GM18951 (cell line): ENCODE data around the gene RPS16.

ENCODE experiments used
- POLR2A ChIP-seq: IDR thresholded peaks from 4 replicates; pipeline ENCODE4 v1.6.1; 2011; ENCODE audit warnings: mild to moderate bottlenecking; ENCODE audit not compliant: insufficient read length, insufficient read depth; ENCODE audit errors: extremely low read depth
- in situ Hi-C: fragments of 300-500 bp; cut with MboI; formaldehyde crosslinking; loops from one replicate; pipeline ENCODE4 v1.12.0; 2022; ENCODE audit warnings: low sequenced_read_pairs, mixed read lengths, inconsistent platforms; ENCODE audit not compliant: unreplicated experiment

The RPS16 gene

DNA sequence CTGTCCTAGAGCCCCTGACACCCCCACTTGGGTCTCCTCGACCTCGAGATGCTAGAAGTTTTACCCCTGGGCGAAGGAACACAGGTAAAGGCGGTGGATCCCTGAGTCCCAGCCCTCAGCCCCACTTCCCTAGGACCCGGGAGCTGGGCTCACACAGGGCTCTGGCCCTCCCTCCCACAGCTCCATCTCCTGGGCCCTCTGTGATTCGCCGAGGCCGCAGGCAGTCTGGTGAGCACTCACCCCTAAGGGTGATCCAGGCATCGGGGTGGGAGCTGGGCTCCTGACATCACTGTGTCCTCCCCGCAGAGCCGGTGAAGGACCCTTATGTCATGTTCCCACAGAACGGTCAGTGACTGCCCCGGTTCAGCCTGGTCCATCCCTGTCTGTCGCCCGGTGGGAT, 15.0 kb downstream of the RPS16 start:
- in situ Hi-C loops, result no loop called here

DNA sequence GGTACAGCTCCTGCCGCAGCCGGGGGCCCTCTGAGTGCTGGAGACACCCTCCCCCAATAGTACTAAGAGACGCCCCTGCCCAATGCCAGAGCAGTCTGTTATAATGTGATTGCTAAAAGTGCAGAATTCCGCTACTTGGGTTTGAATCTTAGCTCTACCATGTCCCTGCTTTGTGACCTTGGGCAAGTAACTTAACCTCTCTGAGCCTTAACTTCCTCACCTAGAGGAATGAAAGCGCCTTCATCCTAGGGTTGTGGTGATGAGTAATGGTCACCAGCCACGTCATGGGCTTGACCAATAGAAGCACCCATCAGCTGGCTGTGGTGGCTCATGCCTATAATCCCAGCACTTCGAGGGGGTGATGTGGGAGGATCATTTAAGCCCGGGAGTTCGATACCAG, 16.7 kb downstream of the RPS16 start:
- in situ Hi-C loops, result no loop called here
- TF ChIP-seq POLR2A, result no peak

More for the DNA sequence above, 15.0 kb downstream of the RPS16 start:
- TF ChIP-seq POLR2A, result no peak

DNA sequence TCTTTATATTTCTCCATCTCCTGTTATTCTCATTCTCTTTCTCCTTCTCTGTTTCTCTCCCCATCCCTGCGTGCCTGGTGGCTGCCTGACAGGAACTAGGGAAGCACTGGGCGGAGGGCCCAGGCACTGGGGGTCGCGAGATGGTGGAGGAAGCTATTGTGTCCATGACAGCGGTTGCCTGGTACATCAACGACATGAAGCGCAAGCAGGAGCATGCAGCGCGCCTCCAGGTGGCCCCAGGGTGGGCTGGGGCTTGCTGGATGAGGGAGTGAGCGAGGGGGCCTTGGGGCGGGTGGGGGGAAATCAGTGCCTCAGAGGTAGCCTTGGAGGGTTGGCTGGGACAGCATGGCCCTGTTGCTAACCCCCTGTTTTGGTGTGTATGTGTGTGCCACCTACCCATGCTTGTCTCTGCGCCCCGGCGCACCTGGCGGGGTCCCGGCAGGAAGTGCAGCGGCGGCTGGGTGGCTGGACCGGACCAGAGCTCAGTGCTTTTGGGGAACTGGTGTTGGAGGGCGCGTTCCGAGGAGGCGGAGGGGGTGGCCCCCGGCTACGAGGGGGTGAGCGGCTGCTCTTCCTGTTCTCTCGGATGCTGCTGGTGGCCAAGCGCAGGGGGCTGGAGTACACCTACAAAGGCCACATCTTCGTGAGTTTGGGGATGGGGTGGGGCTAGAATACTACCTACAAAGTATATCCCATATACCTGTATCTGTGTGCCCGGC, 18.1 kb downstream of the RPS16 start:
- TF ChIP-seq POLR2A, result no peak
- in situ Hi-C loops, result no loop called here

DNA sequence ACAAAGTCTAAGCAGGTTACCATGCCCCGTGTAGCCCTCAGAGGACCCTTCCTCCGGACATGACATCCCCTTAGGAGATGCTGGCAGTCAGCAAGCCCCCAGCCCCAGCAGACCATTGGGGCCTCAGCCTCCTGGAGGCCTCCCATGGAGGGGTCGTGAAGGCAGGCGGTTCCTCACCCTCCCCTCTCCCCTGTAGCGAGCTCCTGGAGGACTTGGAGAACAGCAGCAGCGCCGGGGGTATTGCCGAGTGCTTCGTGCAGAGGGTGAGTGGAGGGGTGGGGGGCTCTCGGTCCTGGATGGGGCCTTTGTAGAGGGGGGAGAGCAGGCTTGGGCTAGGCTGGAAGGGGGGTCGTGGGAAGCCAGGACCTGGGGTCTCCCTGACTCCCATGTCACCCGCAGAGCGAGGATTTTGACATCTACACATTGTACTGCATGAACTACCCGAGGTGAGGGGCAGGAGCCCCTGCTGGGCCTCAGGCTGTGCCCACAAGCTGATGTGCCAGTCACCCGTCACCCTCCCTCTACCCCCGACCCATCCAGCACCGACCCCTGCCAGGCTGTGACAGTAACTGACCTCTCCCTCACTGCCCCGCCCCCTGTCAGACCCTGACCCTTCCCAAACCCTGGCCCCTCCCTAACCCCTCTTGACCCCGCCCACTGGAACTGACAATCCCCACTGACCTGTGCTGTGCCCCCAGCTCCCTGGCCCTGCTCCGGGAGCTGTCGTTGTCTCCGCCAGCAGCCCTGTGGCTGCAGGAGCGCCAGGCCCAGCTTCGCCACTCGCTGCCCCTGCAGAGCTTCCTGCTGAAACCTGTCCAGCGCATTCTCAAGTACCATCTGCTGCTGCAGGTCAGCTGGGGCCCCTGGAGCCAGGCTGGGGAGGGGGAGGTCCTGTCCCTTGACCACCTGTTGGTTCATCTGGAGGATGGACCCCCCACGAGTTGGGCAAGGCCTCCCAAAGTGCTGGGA, 19.3 kb downstream of the RPS16 start:
- in situ Hi-C loops, result no loop called here

DNA sequence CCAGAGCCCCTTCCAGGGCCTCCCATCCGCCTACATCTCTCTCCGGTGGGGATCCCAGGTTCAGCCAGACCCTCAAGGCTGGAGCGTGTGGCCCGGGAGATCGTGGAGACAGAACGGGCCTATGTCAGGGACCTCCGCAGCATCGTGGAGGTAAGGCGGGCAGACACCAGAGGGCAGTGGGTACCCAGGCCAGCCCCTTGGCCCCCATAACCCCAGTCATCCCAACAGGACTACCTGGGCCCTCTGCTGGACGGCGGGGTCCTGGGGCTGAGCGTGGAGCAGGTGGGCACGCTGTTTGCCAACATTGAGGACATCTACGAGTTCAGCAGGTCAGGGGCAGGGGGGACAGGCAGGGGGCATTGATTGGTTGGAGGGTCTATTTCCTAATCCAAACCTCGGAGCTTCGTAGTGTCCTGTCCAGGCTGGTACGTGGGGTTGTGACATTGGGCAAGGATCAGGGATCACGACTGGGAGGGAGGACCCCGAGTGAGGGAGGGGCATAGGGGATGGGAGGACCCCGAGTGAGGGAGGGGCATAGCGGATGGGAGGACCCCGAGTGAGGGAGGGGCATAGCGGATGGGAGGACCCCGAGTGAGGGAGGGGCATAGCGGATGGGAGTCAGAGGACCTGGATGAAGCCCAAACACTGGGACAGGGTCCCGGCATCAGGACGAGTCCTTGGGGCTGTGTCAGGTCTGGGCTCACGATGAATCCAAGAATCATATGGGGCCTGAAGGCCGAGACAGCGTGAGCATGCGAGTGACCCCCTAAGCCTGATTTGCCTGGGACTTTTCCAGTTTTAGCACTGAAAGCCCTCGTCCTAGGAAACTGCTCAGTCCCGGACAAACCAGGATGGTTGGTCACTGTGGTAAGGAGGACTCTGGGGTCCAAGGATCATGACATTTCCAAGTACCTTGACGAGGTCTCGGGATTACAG, 20.4 kb downstream of the RPS16 start:
- TF ChIP-seq POLR2A, result no peak
- in situ Hi-C loops, result no loop called here

More for the DNA sequence above, 19.3 kb downstream of the RPS16 start:
- TF ChIP-seq POLR2A, result no peak

DNA sequence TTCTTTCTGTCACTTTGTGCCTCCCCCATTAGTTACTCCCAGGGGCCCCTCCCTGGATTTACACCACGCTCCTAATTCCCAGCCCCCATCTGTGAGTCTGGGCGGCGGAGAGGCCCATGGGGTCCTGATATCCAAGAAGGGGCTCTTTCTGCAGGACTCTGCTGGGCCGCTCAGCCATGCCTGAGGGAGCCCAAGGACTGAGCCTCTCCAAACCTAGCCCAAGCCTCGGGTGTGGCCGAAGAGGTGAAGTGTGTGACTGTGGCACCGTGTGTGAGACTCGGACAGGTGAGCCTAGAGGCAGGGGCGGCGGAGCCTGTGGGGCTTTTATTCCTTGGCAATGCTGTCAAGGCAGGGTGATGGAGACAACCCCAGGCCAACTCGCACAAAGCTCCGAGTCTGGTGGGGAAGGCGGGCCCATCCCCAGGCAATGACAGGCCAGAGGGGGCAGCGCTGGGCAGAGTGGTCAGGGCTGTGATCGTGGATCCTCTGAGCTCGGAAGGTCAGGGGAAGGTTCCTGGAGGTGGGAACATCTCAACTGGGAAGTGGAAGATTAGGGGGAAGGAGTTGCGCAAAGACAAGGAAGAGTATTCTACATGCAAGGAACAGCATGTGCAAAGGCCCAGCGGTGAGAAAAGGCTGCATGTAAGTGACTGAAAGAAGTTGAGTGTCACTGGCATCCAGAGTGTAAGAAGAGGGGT, 21.7 kb downstream of the RPS16 start:
- in situ Hi-C loops, result no loop called here
- TF ChIP-seq POLR2A, result no peak

- peak; percentile 23 for TF ChIP-seq POLR2A
- in situ Hi-C loops, result no loop called here
Observed at GRCh38 chr19:39413272-39413910, 22.4 kb downstream of the RPS16 start.

GRCh38 chr19:39412867-39413271, 22.9 kb downstream of the RPS16 start:
- in situ Hi-C loops, result no loop called here
- no peak for TF ChIP-seq POLR2A

DNA sequence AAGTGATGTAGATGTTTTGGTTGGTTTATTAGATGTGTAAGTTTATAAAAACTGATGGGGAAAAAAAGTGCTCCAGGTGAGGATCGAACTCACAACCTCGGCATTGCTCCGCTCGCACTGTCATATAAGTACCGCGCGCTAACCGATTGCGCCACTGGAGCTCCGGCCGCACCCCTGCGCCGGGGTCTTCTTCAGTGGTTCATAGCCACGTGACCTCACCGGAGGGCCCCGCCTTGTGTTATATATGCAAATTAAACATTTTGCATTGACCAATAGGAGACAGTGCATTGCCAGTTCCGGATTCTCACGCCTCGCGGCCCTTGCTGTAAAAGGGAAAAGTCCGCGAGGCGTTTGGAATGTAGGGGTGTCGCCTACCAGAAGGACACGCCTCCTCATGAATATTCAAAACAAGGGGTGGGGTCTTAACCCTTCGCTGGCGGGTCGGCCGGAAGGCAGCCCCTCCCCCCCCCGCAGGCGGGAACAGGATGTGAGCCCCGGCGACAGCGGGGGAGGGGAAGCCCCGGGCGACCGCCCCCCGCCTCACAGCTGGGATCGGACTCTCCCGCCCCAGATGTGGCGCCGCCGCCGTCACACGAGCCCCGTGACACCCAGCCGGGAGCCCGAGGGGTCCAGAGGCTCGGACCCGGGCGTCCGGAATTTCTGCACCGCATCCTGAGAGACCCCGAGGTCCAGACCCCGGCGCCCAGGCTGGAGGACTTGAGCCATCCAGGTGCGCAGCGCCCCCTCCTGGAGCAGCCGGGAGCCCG, 23.5 kb downstream of the RPS16 start, which contains the start of gene PLEKHG2:
Gene PLEKHG2 (plus strand): TSS at position 570 of the 767 bp plus-strand sequence. CDS start 1,418 bp downstream, outside the sequence.
- TF ChIP-seq POLR2A, result peak; percentile 85
- in situ Hi-C loops, result no loop called here

DNA sequence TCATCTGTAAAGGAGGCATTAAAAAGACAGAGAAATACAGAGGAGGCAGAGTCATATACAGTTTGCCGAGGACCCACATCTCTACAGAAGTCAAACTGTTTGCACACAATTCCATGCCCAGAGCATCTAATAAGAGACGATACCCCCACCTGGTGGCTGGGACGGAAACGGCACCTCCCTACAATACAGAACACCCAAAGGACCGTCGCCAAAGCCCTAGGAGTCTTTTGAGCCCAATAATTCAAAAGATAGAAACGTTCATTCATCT, 24.0 kb downstream of the RPS16 start:
- in situ Hi-C loops, result no loop called here

DNA sequence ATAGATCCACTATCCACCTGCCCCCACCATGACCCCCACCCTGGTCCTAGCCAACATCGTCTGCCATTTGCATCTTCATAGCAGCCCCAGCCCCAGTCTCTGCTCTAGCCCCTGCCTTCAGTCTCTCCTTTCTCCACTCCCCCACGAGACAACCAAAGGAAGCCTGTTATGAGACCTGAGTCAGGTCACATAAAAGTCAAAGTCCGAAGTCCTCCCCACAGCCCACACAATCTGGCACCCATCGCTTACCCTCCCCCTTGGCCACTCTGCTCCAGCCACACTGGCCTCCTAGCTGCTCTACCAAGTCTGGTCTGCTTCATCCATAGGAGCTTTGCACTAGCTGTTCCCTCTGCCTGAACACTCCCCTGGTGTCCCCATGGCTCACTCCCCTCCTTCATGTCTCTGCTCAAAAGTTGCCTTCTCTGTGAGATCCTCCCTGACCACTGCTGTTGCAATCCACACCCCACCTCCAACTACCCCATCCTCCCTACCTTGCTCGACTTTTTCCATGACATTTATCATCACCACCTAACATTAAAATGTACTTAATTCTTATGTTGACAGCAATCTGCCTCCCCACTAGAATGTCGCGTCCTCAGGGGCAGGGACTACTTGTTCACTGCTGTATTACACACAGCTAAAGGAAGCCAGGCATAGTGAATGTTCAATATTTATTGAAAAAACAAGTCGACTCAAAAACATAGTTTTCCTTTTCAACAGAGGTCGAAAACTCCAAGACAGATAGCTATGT, 24.5 kb downstream of the RPS16 start:
- in situ Hi-C loops, result no loop called here
- peak; percentile 40 for TF ChIP-seq POLR2A

More for the DNA sequence above, 24.0 kb downstream of the RPS16 start:
- no peak for TF ChIP-seq POLR2A

- no peak for TF ChIP-seq POLR2A
- in situ Hi-C loops, result no loop called here
Observed at GRCh38 chr19:39410831-39411080, 25.0 kb downstream of the RPS16 start.
